Upper lobe of left lung (tissue), 6 donors: ENCODE measurements around the gene PRSS2. TPM values are rescaled to one million over a fixed set of nuclear protein-coding genes. Genes with fewer than 3 reads are reported as not detected.
"Not testable (repeated sequence)": the region's sequence is repeated elsewhere in the genome, so short reads cannot be mapped to it uniquely, and the experiment has no call there.

Source experiments
- ATAC-seq, 2 donors: fragments of 200-7000 bp; cut with Tn5 transposase; one replicate each; pipeline ENCODE4 v1.9.1; 2022; ENCODE audit warnings: mild to moderate bottlenecking in 2 of 2, moderate library complexity in 2 of 2; ENCODE audit not compliant: low FRiP score in 2 of 2
- DNase-seq, 2 donors: peaks; one replicate each; pipeline ENCODE4 v3.0.0-alpha.2; 2019 to 2020
- H3K27ac ChIP-seq, 4 donors: fragments of 200-600 bp; sonication (generic); one replicate each; pipeline ENCODE4 v1.5.1; 2016 to 2019
- H3K27me3 ChIP-seq, 4 donors: fragments of 200-600 bp; sonication (generic); one replicate each; pipeline ENCODE4 v1.5.1; 2017 to 2019
- H3K36me3 ChIP-seq, 4 donors: fragments of 200-600 bp; sonication (generic); one replicate each; pipeline ENCODE4 v1.5.1; 2016 to 2019
- H3K4me1 ChIP-seq, 4 donors: fragments of 200-600 bp; sonication (generic); one replicate each; pipeline ENCODE4 v1.5.1; 2018 to 2019
- H3K4me3 ChIP-seq, 4 donors: fragments of 200-600 bp; sonication (generic); one replicate each; pipeline ENCODE4 v1.5.1; 2017 to 2019; ENCODE audit warnings: mild to moderate bottlenecking in 2 of 4, moderate library complexity in 1 of 4
- H3K9me3 ChIP-seq, 4 donors: fragments of 200-600 bp; sonication (generic); one replicate each; pipeline ENCODE4 v1.5.1; 2018 to 2019
- CTCF ChIP-seq, 6 experiments: fragments of 450-650 bp in 4 of 6; fragments of 200-600 bp in 2 of 6; sonication (generic) in 2 of 6; IDR thresholded peaks; one replicate each; pipeline ENCODE4 v1.5.1; 2016 to 2019; ENCODE audit warnings: antibody characterized with exemption in 6 of 6
- EP300 ChIP-seq, 4 donors: sonication (generic); formaldehyde crosslinking; IDR thresholded peaks; one replicate each; pipeline ENCODE4 v1.5.1; 2017; ENCODE audit warnings: antibody characterized with exemption in 4 of 4, control low read depth in 2 of 4
- POLR2A ChIP-seq, 4 donors: fragments of 450-650 bp; IDR thresholded peaks; one replicate each; pipeline ENCODE4 v1.5.1; 2016 to 2017; ENCODE audit warnings: antibody characterized with exemption in 4 of 4, mild to moderate bottlenecking in 2 of 4
- POLR2AphosphoS5 ChIP-seq, 2 donors: sonication (generic); formaldehyde crosslinking; IDR thresholded peaks; one replicate each; pipeline ENCODE4 v1.5.1; 2017; ENCODE audit warnings: antibody characterized with exemption in 2 of 2
- WGBS, 2 donors: methylation state at CpG; one replicate each; pipeline ENCODE4 v1.1.5; 2017 to 2018; 5-methylcytosine and 5-hydroxymethylcytosine counted together
- total RNA-seq, 6 donors: library from RNA; depleted of rRNA in 4 of 6; stranded (reverse); fragments of >200 nt in 4 of 6; gene quantifications; one replicate each; pipeline versions ENCODE4 v1.1.0 to v1.2.1, GENCODE V29; 2016 to 2021
- donor health status: DM: no; HTN: no; CAD: no; lungs with moderate emphysema.
- donor health status: DM: no; HTN: yes; CAD: no; lungs with severe emphysema.

The PRSS2 gene
- total RNA-seq, 6 donors from 2014 or later: 34.2 to 64.5 TPM; not detected in 4

- DNase-seq (no peak), ATAC-seq (no peak)
- H3K27me3 ChIP-seq: no peaks in the 10 kb centered on the region
- no peak for TF ChIP-seq POLR2AphosphoS5 (IDR thresholded peaks at IDR 0.05)
- TF ChIP-seq CTCF (IDR thresholded peaks at IDR 0.05): no peak
- TF ChIP-seq EP300 (IDR thresholded peaks at IDR 0.05): no peak
- no peak for TF ChIP-seq POLR2A (IDR thresholded peaks at IDR 0.05)
- H3K4me3 ChIP-seq: no peak overlapping the region
- 83 to 100% methylated on average over 1 of the region's 1 CpG for WGBS, 2 donors
- H3K9me3 ChIP-seq: no peaks in the 10 kb centered on the region
- no peaks in the 10 kb centered on the region for H3K4me1 ChIP-seq
- H3K36me3 ChIP-seq: no peaks in the 10 kb centered on the region
- no peak overlapping the region for H3K27ac ChIP-seq
These were observed 11.3 kb upstream of the PRSS2 start for GRCh38 chr7:142759433-142759832.

- no peak overlapping the region for H3K27ac ChIP-seq
- DNase-seq (no peak), ATAC-seq (no peak)
- H3K36me3 ChIP-seq: no peaks in the 10 kb centered on the region
- no peaks in the 10 kb centered on the region for H3K9me3 ChIP-seq
- WGBS, 2 donors: 66 to 78% methylated on average over 5 of the region's 5 CpGs
- no peak overlapping the region for H3K4me3 ChIP-seq
- no peaks in the 10 kb centered on the region for H3K4me1 ChIP-seq
- no peak for TF ChIP-seq POLR2A (IDR thresholded peaks at IDR 0.05)
- no peak for TF ChIP-seq CTCF (IDR thresholded peaks at IDR 0.05)
- TF ChIP-seq EP300 (IDR thresholded peaks at IDR 0.05): no peak
- no peak for TF ChIP-seq POLR2AphosphoS5 (IDR thresholded peaks at IDR 0.05)
- no peaks in the 10 kb centered on the region for H3K27me3 ChIP-seq
These were observed 10.6 kb upstream of the PRSS2 start for GRCh38 chr7:142760071-142760642.

- not testable (repeated sequence) for H3K27ac ChIP-seq, H3K27me3 ChIP-seq, ATAC-seq, H3K4me1 ChIP-seq, DNase-seq, H3K4me3 ChIP-seq, H3K36me3 ChIP-seq, H3K9me3 ChIP-seq
- 42 to 52% methylated on average over 2 of the region's 2 CpGs for WGBS, 2 donors
These were observed 9.2 kb upstream of the PRSS2 start for GRCh38 chr7:142761606-142762005.

- H3K4me3 ChIP-seq: no peak overlapping the region
- no peak for TF ChIP-seq POLR2A (IDR thresholded peaks at IDR 0.05)
- no peak overlapping the region for H3K27ac ChIP-seq
- WGBS, 2 donors: 71 to 100% methylated on average over 1 of the region's 1 CpG
- DNase-seq: no peak
- no peaks in the 10 kb centered on the region for H3K4me1 ChIP-seq
- ATAC-seq: no peak
- H3K9me3 ChIP-seq: no peaks in the 10 kb centered on the region
- no peaks in the 10 kb centered on the region for H3K27me3 ChIP-seq
- H3K36me3 ChIP-seq: no peaks in the 10 kb centered on the region
These were observed 8.7 kb upstream of the PRSS2 start for GRCh38 chr7:142762104-142762503.

- H3K4me3 ChIP-seq: no peak overlapping the region
- H3K4me1 ChIP-seq: no peaks in the 10 kb centered on the region
- no peak for TF ChIP-seq POLR2AphosphoS5 (IDR thresholded peaks at IDR 0.05)
- no peak for TF ChIP-seq CTCF (IDR thresholded peaks at IDR 0.05)
- TF ChIP-seq EP300 (IDR thresholded peaks at IDR 0.05): no peak
- TF ChIP-seq POLR2A (IDR thresholded peaks at IDR 0.05): no peak
- no peaks in the 10 kb centered on the region for H3K27me3 ChIP-seq
- DNase-seq (no peak), ATAC-seq (no peak)
- H3K36me3 ChIP-seq: no peaks in the 10 kb centered on the region
- H3K9me3 ChIP-seq: no peaks in the 10 kb centered on the region
- 67 to 82% methylated on average over 3 of the region's 3 CpGs for WGBS, 2 donors
- H3K27ac ChIP-seq: no peak overlapping the region
These were observed 3.3 kb upstream of the PRSS2 start for GRCh38 chr7:142767451-142767850.

GRCh38 chr7:142767861-142768260, 2.9 kb upstream of the PRSS2 start:
- no peak overlapping the region for H3K27ac ChIP-seq
- no peak overlapping the region for H3K4me3 ChIP-seq
- no peaks in the 10 kb centered on the region for H3K4me1 ChIP-seq
- H3K9me3 ChIP-seq: no peaks in the 10 kb centered on the region
- no peak for ATAC-seq
- H3K27me3 ChIP-seq: no peaks in the 10 kb centered on the region
- TF ChIP-seq CTCF (IDR thresholded peaks at IDR 0.05) (no peak), POLR2AphosphoS5 (IDR thresholded peaks at IDR 0.05) (no peak), EP300 (IDR thresholded peaks at IDR 0.05) (no peak), POLR2A (IDR thresholded peaks at IDR 0.05) (no peak)
- DNase-seq: no peak
- 80 to 91% methylated on average over 1 of the region's 1 CpG for WGBS, 2 donors
- H3K36me3 ChIP-seq: no peaks in the 10 kb centered on the region

GRCh38 chr7:142768885-142769284, 1.9 kb upstream of the PRSS2 start:
- H3K4me1 ChIP-seq, DNase-seq, ATAC-seq, H3K36me3 ChIP-seq, H3K27me3 ChIP-seq, H3K9me3 ChIP-seq, H3K27ac ChIP-seq, H3K4me3 ChIP-seq: not testable (repeated sequence)
- 67 to 73% methylated on average over 3 of the region's 3 CpGs for WGBS, 2 donors
